GM19238 (cell line): ENCODE data around the gene HOXC10.

Experiments used
- DNase-seq: peaks from one replicate; pipeline ENCODE4 v3.0.0; 2011; ENCODE audit warnings: low spot score; ENCODE audit not compliant: insufficient read length

The HOXC10 gene

GRCh38 chr12:54002278-54002914 lies 17.4 kb downstream of the HOXC10 start:
- no peak for DNase-seq

DNA sequence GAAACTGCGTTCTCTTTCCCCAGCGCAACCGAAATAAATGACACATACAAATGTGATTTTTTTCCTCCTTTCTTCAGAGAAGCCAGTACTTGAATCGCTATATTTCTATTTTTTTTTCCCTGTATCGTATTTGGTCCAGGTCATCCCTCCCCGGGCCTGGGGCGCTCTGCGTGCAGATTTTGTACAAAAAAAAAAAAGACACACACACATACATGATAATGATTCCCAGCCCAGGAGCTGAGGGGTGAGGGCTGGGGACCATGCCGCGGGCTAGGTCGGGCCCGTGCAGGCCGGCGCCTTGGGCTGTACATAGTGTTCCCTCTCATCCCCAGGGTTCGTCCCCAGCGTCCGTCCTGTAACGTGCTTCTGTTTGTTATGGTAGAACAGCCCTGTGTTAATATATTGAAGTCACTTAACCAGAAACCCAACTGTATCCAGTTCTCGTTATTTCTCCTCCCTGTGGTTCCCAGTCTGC lies 18.0 kb downstream of the HOXC10 start:
- no peak for DNase-seq

GRCh38 chr12:54003625-54004024 lies 18.7 kb downstream of the HOXC10 start:
- no peak for DNase-seq

DNA sequence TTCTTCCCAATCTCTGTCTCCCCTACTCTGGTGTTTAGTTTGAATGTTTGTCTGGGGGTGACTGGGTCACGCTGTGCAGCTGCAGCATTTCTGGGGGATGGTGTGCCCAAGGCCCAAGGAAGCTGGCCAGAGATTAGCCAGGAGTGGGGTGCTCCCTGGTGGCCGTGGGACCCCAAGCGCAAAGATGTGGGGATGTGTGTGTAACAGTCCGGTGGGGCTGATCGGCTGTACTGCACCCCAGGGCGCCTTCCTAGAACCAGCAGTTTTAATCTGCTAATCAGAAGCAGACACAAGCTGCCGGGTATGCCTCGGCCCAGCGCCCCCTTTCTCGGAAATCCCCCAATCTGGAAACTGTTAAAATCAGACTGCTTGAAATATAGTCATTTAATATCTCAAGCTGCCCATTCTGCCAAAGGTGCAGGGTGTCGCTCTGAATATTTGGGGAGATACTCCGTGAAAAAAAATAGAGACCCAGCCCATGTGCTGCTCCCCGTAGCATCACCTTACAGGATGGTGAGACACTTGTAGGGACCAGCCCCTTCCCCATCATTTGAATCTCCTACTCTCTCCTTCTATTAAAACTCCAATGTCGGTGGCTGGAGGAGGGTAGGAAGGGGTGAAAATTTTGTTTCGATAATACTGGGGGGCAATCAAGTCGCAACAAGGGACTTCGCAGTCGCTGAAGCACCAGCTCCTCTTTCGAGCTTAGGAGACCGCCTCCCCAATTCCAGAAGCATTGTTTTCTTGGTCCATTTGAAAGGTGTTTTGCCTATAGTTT lies 19.3 kb downstream of the HOXC10 start:
- no peak for DNase-seq

- no peak for DNase-seq
These were observed 20.0 kb downstream of the HOXC10 start for GRCh38 chr12:54004841-54005530.

DNA sequence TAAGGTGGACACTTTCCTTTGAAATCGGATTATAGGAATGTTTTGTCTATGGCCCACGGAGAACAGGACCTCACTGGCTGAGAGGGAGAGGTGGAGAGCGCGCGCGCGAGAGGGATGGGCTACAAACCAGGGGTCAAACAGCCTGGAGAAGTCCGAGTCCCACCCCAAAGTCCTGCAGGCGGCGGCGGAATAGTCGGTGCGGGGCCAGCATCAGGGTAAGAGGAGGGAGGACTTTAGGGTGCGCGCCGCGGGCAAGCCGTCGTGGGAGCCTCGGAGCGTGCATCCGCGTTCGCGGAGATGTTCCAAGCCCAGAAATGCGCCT lies 20.5 kb downstream of the HOXC10 start:
- no peak for DNase-seq

- peak; percentile 76 for DNase-seq
These were observed 21.1 kb downstream of the HOXC10 start for GRCh38 chr12:54005853-54006558.

DNA sequence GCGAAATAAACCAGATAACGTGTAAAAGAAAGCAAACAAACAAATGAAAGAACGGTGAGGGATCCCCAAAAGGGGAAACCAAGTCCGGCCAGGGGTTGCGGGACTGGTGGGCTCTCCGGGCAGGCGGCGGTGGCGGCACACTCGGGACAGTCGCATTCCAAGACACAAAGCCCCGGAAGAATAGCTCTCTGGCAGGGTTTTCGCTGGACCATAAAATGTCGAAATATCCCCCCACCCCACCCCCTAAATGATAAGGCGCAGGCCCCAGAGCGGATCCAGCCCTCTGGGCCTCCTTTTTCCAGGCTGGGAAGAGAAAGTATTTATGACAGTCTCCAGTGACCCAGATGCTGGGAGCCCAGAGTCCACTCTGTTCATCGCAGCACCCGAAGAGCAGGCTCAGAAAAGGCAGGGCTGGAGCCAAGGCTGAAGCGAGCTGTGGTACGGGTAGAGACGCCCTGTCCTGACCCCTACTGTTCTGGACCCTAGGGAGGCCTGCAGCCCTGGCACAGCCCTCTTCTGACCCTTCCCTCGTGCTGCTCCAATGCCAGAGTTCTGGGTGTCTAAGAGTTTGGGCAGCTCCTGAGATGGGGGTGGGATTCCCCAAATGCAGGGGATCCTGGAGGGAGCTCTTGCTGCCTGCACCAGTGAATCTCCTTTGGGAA lies 21.7 kb downstream of the HOXC10 start:
- DNase-seq: no peak

DNA sequence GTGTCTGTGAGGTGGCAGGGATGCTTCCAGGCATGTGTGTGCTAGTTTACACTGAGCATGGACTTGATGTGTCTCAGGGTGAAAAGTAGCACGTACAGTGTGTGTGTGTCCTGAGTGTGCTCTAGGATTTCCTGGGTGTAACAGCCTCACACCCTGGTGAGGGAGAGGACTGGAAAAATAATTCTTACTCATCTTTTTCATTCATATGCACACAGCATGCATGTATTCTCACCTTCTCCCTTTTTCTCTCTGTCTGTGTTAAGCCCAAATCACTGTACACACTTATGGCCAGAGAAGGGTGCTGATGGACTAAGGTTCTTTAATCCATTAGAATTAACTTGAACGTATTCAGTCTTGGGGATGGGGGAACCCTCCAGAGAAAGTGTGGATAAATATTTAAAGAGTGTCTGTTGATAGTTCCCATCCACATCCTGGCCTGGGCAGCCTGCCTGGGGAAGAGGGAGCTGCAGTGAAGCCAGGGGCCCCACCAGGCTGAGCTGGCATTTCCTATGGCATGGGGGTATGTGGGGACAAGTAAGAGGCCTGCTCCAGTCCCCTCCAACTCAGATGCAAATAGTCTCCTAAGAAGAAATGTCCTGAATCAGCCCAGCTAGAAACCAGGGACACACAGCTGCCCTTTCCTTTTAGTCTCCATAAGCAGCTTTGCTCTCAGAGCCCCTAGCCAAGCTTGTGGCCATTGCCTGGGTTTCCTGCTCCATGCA lies 22.8 kb downstream of the HOXC10 start:
- DNase-seq: no peak

DNA sequence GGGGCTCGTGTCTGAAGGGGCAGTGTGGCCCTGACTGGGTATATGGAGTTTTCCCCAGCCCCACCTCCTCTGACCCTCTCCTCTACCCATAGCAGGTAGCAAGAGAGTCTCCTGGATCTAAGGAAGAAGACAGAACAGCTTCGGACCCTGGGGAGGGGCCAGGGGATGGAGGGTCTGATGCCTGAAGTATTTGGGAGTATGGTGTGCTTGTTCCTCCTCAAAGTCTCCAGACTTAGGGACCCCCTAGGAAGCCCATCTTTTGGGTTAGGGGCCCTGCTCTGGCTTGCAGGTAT lies 23.3 kb downstream of the HOXC10 start:
- no peak for DNase-seq

DNA sequence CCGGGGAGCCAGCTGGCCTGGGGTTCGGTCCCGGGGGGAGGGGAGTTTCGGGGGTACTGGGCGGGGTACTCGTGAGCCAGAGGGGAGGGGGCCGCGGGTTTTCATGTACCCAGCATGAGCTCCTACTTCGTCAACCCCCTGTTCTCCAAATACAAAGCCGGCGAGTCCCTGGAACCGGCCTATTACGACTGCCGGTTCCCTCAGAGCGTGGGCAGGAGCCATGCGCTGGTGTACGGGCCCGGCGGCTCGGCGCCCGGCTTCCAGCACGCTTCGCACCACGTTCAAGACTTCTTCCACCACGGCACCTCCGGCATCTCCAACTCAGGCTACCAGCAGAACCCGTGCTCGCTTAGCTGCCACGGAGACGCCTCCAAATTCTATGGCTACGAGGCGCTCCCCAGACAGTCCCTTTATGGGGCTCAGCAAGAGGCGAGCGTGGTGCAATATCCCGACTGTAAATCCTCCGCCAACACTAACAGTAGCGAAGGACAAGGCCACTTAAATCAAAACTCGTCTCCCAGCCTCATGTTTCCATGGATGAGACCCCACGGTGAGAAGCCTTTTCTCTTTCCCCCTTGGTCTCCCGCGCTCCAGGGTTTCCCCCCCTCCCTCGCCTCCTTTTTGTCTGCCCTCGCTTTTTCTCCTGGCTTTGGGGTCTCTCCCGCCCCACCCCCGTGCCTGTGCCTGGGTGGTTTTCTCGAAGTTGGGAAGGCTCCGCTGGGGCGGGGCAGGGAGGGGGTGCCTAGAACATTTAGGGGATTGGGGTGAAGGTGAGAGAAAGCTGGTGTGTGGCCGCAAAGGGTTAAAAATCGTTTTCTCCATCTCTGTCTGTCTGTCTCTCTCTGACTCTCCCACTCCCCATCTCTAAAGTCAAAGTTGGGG lies 24.5 kb downstream of the HOXC10 start:
- DNase-seq: no peak

- DNase-seq: no peak
These were observed 25.4 kb downstream of the HOXC10 start for GRCh38 chr12:54010053-54010971.

GRCh38 chr12:54010972-54011664 lies 26.2 kb downstream of the HOXC10 start:
- DNase-seq: no peak

DNA sequence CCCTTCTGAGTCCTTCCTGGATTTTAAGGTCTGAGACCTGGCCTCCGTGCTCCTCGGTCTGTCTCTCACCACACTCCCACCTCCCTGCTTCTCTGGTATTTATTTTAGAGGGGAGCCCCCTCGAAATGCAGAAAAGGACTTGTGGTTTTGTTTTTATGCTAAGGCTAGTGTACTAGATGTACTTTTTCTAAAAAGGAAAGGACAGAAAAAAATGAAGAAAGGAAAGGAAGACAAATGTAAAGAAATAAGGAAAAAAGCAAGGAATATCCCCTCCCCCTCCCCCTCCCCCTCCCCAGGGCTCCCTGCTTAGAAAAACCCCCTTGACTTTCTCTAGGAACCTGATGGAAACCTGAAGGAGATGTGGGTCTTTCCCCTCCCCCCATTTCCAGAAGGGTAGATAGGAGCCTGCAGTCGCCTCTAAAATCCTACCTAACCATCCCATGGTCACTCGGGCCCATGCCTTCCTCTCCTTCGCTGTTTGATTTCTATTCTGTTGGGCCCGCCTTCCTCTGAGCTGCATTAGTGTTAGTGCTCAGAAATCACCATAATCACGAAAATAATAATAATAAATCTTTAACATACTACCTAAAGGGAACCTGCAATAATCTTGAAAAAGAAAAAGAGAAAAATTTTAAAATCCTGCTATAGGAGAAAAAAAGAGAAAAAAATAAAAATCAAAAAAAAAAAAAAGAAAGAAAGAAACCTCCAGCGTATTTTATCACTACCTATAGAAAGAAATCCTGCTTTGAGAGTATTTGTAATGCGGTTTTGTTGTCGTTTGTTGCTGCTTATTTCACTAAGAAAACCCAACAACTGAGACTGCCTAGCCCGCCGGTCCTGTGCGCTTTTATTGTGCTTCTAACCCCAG lies 27.0 kb downstream of the HOXC10 start:
- DNase-seq: no peak

GRCh38 chr12:54012631-54013409 lies 27.9 kb downstream of the HOXC10 start:
- DNase-seq: no peak

- DNase-seq: no peak
These were observed 29.6 kb downstream of the HOXC10 start for GRCh38 chr12:54014377-54015017.
